GM23338 (cell line): ENCODE data around the gene CD164. TPM values are rescaled to one million over a fixed set of nuclear protein-coding genes. Genes with fewer than 3 reads are reported as not detected.

Experiments
- ATAC-seq: fragments of 200-7000 bp; cut with Tn5 transposase; 3 replicates; pipeline ENCODE4 v1.9.1; 2020
- DNase-seq: peaks from one replicate; pipeline ENCODE4 v3.0.0-alpha.2; 2015; ENCODE audit warnings: low spot score
- H2AFZ ChIP-seq: fragments of 200-600 bp; sonication (generic); 2 replicates; pipeline ENCODE4 v1.8.0; 2016; ENCODE audit warnings: antibody characterized with exemption, mild to moderate bottlenecking, moderate library complexity
- H3F3A ChIP-seq: fragments of 200-600 bp; sonication (generic); replicated peaks from 2 replicates; pipeline ENCODE4 v1.8.0; 2017; ENCODE audit warnings: antibody characterized with exemption, mixed run types, low read depth
- H3K27ac ChIP-seq: fragments of 200-600 bp; sonication (generic); 2 replicates; pipeline ENCODE4 v1.6.1; 2016; ENCODE audit warnings: low read depth
- H3K27me3 ChIP-seq: fragments of 200-600 bp; sonication (generic); 2 replicates; pipeline ENCODE4 v1.8.0; 2016; ENCODE audit warnings: mild to moderate bottlenecking, mixed run types, moderate library complexity; ENCODE audit not compliant: insufficient read depth
- H3K36me3 ChIP-seq: fragments of 200-600 bp; sonication (generic); 2 replicates; pipeline ENCODE4 v1.8.0; 2016; ENCODE audit warnings: mild to moderate bottlenecking; ENCODE audit not compliant: insufficient read depth
- H3K4me1 ChIP-seq: fragments of 200-600 bp; sonication (generic); 2 replicates; pipeline ENCODE4 v1.8.0; 2016; ENCODE audit warnings: mild to moderate bottlenecking, moderate library complexity; ENCODE audit not compliant: insufficient read depth
- H3K4me2 ChIP-seq: fragments of 200-600 bp; sonication (generic); 2 replicates; pipeline ENCODE4 v1.7.1; 2017; ENCODE audit warnings: mixed run types
- H3K4me3 ChIP-seq: fragments of 200-600 bp; sonication (generic); 2 replicates; pipeline ENCODE4 v1.6.1; 2016; ENCODE audit warnings: mixed run types
- H3K79me2 ChIP-seq: fragments of 200-600 bp; sonication (generic); replicated peaks from 2 replicates; pipeline ENCODE4 v1.8.0; 2017; ENCODE audit warnings: mild to moderate bottlenecking; ENCODE audit not compliant: insufficient read depth
- H3K9me2 ChIP-seq: fragments of 200-600 bp; sonication (generic); 2 replicates; pipeline ENCODE4 v1.8.0; 2017; ENCODE audit not compliant: insufficient read depth
- H4K20me1 ChIP-seq: fragments of 200-600 bp; sonication (generic); replicated peaks from 2 replicates; pipeline ENCODE4 v1.8.0; 2017; ENCODE audit warnings: mild to moderate bottlenecking; ENCODE audit not compliant: insufficient read depth
- H3K27ac Mint-ChIP-seq: 2 replicates; pipeline ENCODE4 v1.8.0; 2020; ENCODE audit warnings: inconsistent platforms, mild to moderate bottlenecking, moderate library complexity, mixed read lengths
- H3K27me3 Mint-ChIP-seq: 3 replicates; pipeline ENCODE4 v1.8.0; 2022; ENCODE audit warnings: low read depth, mild to moderate bottlenecking, moderate library complexity, mixed read lengths, inconsistent platforms; ENCODE audit not compliant: insufficient read depth, poor library complexity
- H3K36me3 Mint-ChIP-seq: 3 replicates; pipeline ENCODE4 v1.8.0; 2021; ENCODE audit warnings: low read depth, mild to moderate bottlenecking, inconsistent platforms, moderate library complexity, mixed read lengths
- H3K4me1 Mint-ChIP-seq: 3 replicates; pipeline ENCODE4 v1.8.0; 2020; ENCODE audit warnings: mild to moderate bottlenecking, inconsistent platforms, mixed read lengths
- H3K4me3 Mint-ChIP-seq: 3 replicates; pipeline ENCODE4 v1.8.0; 2021; ENCODE audit warnings: moderate library complexity, mild to moderate bottlenecking, inconsistent platforms, mixed read lengths
- H3K9me3 Mint-ChIP-seq: 3 replicates; pipeline ENCODE4 v1.8.0; 2020; ENCODE audit warnings: moderate library complexity, mild to moderate bottlenecking, inconsistent platforms, mixed read lengths
- CREB1 ChIP-seq: fragments of 250-450 bp; sonication (Bioruptor Pico); IDR thresholded peaks from 2 replicates; pipeline ENCODE4 v1.5.0; 2020; ENCODE audit warnings: low read depth, mild to moderate bottlenecking, moderate library complexity
- CTCF ChIP-seq, 2 experiments: fragments of 200-600 bp in 1 of 2; sonication (generic) in 1 of 2; conservative IDR thresholded peaks; 2 replicates each; pipeline versions ENCODE4 v1.5.1 to v1.6.1; 2016 to 2017; ENCODE audit warnings: antibody characterized with exemption in 2 of 2, low read depth in 2 of 2, mild to moderate bottlenecking in 2 of 2, moderate library complexity in 1 of 2
- ETS1 ChIP-seq: IDR thresholded peaks from 2 replicates; pipeline ENCODE4 v1.6.1; 2016; ENCODE audit warnings: antibody characterized with exemption
- POLR2AphosphoS5 ChIP-seq: IDR thresholded peaks from 2 replicates; pipeline ENCODE4 v1.6.1; 2016; ENCODE audit warnings: antibody characterized with exemption, low read depth
- REST ChIP-seq: IDR thresholded peaks from one replicate; pipeline ENCODE4 v1.6.1; 2018; ENCODE audit warnings: antibody characterized with exemption; ENCODE audit not compliant: unreplicated experiment
- STAT1 ChIP-seq: IDR thresholded peaks from one replicate; pipeline ENCODE4 v1.6.1; 2016; ENCODE audit warnings: antibody characterized with exemption; ENCODE audit not compliant: unreplicated experiment
- ZNF114 ChIP-seq: fragments of 250-450 bp; sonication (Bioruptor Pico); IDR thresholded peaks from 2 replicates; pipeline ENCODE4 v1.5.0; 2020; ENCODE audit warnings: mild to moderate bottlenecking, moderate library complexity
- ZNF331 ChIP-seq: fragments of 250-450 bp; sonication (Bioruptor Pico); IDR thresholded peaks from 2 replicates; pipeline ENCODE4 v1.5.0; 2020; ENCODE audit warnings: low read depth, mild to moderate bottlenecking, moderate library complexity
- ZNF462 ChIP-seq: fragments of 250-450 bp; sonication (Bioruptor Pico); IDR thresholded peaks from 2 replicates; pipeline ENCODE4 v1.5.0; 2020; ENCODE audit warnings: mild to moderate bottlenecking, moderate library complexity
- polyA plus RNA-seq: library from polyadenylated mRNA; unstranded; fragments of >200 nt; fragmentation: Nextera tagmentation; extraction: Ambion mirVana; gene quantifications from 2 replicates; pipeline ENCODE4 v1.2.1, GENCODE V29; 2016
- total RNA-seq: library from RNA; depleted of rRNA; stranded (reverse); fragments of >200 nt; shearing (Covaris generic); gene quantifications from 2 replicates; pipeline ENCODE4 v1.2.3, GENCODE V29; 2014

Gene CD164
- total and polyA plus RNA-seq, 2 experiments from 2014 or later: 81.0 to 83.8 TPM

- H3K4me2 ChIP-seq: no peak overlapping the region
- no peaks in the 10 kb centered on the region for H3K4me1 Mint-ChIP-seq
- H3K36me3 Mint-ChIP-seq: no peaks in the 10 kb centered on the region
- H4K20me1 ChIP-seq: no peaks in the 10 kb centered on the region
- peak; percentile 84 for ATAC-seq
- no peak overlapping the region for H3K27ac Mint-ChIP-seq
- TF ChIP-seq STAT1 (no peak), ETS1 (no peak), CTCF (conservative IDR thresholded peaks at IDR 0.05; ENCODE audit: low read depth in 2 of 2) (peak; percentile 57 to 65), REST (no peak), ZNF331 (CRISPR knock-in tag) (no peak)
- peak; percentile 36 for DNase-seq
- H2AFZ ChIP-seq: peak overlapping the region; percentile 69; the same call in 1 of the 2 replicates
- H3K9me2 ChIP-seq: no peaks in the 10 kb centered on the region
- H3K27me3 ChIP-seq: no peaks in the 10 kb centered on the region
- H3K79me2 ChIP-seq: no peaks in the 10 kb centered on the region
- no peak overlapping the region for H3K4me3 ChIP-seq
- no peaks in the 10 kb centered on the region for H3K9me3 Mint-ChIP-seq
- no peak overlapping the region for H3K27ac ChIP-seq
- H3K4me3 Mint-ChIP-seq: no peak overlapping the region
- H3F3A ChIP-seq: no peaks in the 10 kb centered on the region
- no peaks in the 10 kb centered on the region for H3K36me3 ChIP-seq
- no peaks in the 10 kb centered on the region for H3K4me1 ChIP-seq
- no peaks in the 10 kb centered on the region for H3K27me3 Mint-ChIP-seq
Observed at GRCh38 chr6:109397020-109397419, 14.8 kb upstream of the CD164 start.

- no peaks in the 10 kb centered on the region for H3K36me3 Mint-ChIP-seq
- no peak overlapping the region for H3K4me2 ChIP-seq
- H4K20me1 ChIP-seq: no peaks in the 10 kb centered on the region
- H3K27ac Mint-ChIP-seq: no peak overlapping the region
- H3K9me3 Mint-ChIP-seq: no peaks in the 10 kb centered on the region
- peaks cover under 1% of the 10 kb centered on the region for H3K27me3 Mint-ChIP-seq
- no peaks in the 10 kb centered on the region for H3K9me2 ChIP-seq
- H3K27ac ChIP-seq: no peak overlapping the region
- ATAC-seq: no peak
- H3K4me1 ChIP-seq: no peaks in the 10 kb centered on the region
- H3K4me1 Mint-ChIP-seq: no peaks in the 10 kb centered on the region
- no peak overlapping the region for H3K4me3 ChIP-seq
- no peaks in the 10 kb centered on the region for H3K79me2 ChIP-seq
- DNase-seq: no peak
- no peaks in the 10 kb centered on the region for H3F3A ChIP-seq
- H3K27me3 ChIP-seq: no peaks in the 10 kb centered on the region
- no peak overlapping the region for H2AFZ ChIP-seq
- no peak overlapping the region for H3K4me3 Mint-ChIP-seq
- no peaks in the 10 kb centered on the region for H3K36me3 ChIP-seq
- no peak for TF ChIP-seq ZNF462 (CRISPR knock-in tag)
- no peak for TF ChIP-seq ZNF114 (CRISPR knock-in tag)
- no peak for TF ChIP-seq CREB1
- no peak for TF ChIP-seq POLR2AphosphoS5
Observed at GRCh38 chr6:109396046-109396718, 13.9 kb upstream of the CD164 start.
